Keratinocyte (primary cell): Measurements from ENCODE around the gene C9orf43.
"Not testable (repeated sequence)": the region's sequence is repeated elsewhere in the genome, so short reads cannot be mapped to it uniquely, and the experiment has no call there.

Experiments used
- EZH2 ChIP-seq: IDR thresholded peaks from one replicate; pipeline ENCODE4 v1.6.1; 2012; ENCODE audit warnings: inconsistent platforms, mild to moderate bottlenecking, low read length, moderate library complexity
- TF ChIP-seq, protein P1 (sequence below), 3 experiments: IDR thresholded peaks in 1 of 3; conservative IDR thresholded peaks in 1 of 3; optimal IDR thresholded peaks in 1 of 3; 2 replicates in 2 of 3; 3 replicates in 1 of 3; pipeline versions ENCODE3 to v1.5.1; 2011; ENCODE audit warnings: low read length in 3 of 3, mild to moderate bottlenecking in 3 of 3, moderate library complexity in 2 of 3, control low read depth in 1 of 3, inconsistent platforms in 1 of 3; ENCODE audit not compliant: insufficient read depth in 2 of 3; ENCODE audit errors: extremely low read depth in 1 of 3

DNA sequence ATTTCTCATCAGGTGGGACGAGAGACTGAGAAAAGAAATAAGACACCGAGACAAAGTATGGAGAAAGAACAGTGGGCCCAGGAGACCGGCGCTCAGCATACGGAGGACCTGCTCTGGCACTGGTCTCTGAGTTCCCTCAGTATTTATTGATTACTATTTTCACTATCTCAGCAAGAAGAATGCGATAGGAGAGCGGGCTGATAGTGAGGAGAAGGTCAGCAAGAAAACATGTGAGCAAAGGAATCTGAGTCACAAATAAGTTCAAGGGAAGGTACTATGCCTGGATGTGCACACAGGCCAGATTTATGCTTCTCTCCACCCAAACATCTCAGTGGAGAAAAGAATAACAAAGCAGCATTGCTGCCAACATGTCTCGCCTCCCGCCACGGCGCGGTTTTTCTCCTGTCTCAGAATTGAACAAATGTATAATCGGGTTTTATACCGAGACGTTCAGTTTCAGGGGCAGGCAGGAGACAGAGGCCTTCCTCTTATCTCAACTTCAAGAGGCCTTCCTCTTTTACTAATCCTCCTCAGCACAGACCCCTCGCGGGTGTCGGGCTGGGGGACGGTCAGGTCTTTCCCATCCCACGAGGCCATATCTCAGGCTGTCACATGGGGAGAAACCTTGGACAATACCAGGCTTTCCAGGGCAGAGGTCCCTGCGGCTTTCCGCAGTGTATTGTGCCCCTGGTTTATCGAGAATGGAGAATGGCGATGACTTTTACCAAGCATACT, 31.3 kb upstream of the C9orf43 start:
- TF ChIP-seq, protein P1, sequence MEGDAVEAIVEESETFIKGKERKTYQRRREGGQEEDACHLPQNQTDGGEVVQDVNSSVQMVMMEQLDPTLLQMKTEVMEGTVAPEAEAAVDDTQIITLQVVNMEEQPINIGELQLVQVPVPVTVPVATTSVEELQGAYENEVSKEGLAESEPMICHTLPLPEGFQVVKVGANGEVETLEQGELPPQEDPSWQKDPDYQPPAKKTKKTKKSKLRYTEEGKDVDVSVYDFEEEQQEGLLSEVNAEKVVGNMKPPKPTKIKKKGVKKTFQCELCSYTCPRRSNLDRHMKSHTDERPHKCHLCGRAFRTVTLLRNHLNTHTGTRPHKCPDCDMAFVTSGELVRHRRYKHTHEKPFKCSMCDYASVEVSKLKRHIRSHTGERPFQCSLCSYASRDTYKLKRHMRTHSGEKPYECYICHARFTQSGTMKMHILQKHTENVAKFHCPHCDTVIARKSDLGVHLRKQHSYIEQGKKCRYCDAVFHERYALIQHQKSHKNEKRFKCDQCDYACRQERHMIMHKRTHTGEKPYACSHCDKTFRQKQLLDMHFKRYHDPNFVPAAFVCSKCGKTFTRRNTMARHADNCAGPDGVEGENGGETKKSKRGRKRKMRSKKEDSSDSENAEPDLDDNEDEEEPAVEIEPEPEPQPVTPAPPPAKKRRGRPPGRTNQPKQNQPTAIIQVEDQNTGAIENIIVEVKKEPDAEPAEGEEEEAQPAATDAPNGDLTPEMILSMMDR (optimal IDR thresholded peaks at IDR 0.05 in 1 of 3, IDR thresholded peaks at IDR 0.05 in 1 of 3, conservative IDR thresholded peaks at IDR 0.05 in 1 of 3; ENCODE audit: extremely low read depth in 1 of 3, insufficient read depth in 2 of 3, low read length in 3 of 3): not testable (repeated sequence)
- TF ChIP-seq EZH2: not testable (repeated sequence)
